Body of pancreas (tissue), 4 donors: Measurements from ENCODE around the gene FIBP.

Source experiments
- CTCF ChIP-seq, 7 experiments: fragments of 450-650 bp in 4 of 7; fragments of 200-600 bp in 3 of 7; sonication (generic) in 3 of 7; IDR thresholded peaks; one replicate each; pipeline ENCODE4 v1.5.1; 2016 to 2019; ENCODE audit warnings: antibody characterized with exemption in 7 of 7
- POLR2A ChIP-seq, 3 donors: fragments of 450-650 bp; IDR thresholded peaks; one replicate each; pipeline ENCODE4 v1.6.1; 2016; ENCODE audit warnings: antibody characterized with exemption in 3 of 3, mild to moderate bottlenecking in 2 of 3

DNA sequence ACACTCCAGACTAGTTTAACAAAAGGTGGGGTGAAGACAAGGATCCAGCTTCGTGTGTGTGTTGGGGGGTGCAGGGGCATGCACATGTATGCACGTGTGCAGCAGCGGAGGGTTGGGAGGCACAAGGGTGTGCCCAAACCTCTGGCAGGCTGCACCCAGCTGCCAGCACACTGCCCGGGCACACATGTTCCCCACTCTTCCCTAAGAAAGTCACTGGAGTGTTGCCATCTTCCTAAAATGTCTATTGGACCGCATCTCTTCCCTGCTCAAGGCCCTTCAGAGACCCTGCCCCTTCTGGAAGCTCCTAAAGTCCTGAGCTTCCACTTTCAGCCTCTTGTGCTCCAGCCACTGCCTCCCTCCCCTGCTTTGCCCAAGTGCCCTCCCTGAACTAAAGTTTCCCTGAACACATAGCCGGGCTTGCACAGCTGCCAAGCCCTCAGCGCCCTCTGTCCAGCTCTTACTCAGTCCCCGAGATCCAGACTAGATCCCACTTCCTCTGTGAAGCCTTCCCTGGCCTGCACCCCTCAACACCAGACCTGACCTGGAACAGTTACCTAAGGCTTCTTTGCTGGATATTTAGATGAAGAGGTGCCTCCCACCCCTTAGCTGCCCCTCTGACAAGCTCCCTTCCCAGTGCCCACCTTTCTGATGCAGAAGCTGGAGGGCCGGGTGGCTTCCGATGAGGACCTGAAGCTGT is 36.3 kb downstream of the FIBP start:
- no peak for TF ChIP-seq CTCF (IDR thresholded peaks at IDR 0.05)
- no peak for TF ChIP-seq POLR2A (IDR thresholded peaks at IDR 0.05)
